ENCODE results near the gene NUDT7. TPM values are rescaled to one million over a fixed set of nuclear protein-coding genes. Genes with fewer than 3 reads are reported as not detected.

NUDT7 gene
- total RNA-seq, 1 experiment from 2014 or later = 5.2 TPM

DNA sequence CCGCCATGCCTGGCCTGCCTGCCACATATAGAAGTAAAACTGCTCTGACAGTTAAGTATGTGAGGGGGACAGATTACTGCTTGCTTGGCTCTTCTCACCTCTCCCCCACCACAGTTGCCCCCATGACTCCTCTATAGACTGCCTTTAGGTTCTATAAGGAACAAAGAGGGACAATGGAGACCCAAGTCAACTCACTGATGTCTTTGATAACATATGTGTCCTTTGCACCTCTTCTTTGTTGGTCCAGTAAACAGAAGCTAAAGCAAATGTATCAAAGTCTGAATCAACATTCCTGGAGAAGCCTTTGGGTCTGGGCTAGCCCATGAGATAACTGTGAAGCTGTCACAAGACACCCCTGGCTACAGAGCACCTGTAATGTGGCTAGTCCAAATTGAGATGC is 27.1 kb downstream of the NUDT7 start:
- Histone ChIP-seq H2AFZ (ENCODE audit: low read depth, low read length, poor library complexity, severe bottlenecking) (no peak overlapping the region), H3K9me2 (ENCODE audit: insufficient read depth) (no peaks in the 10 kb centered on the region), H3K79me2 (ENCODE audit: insufficient read depth, low read length) (no peaks in the 10 kb centered on the region), H3K4me2 (ENCODE audit: low read length) (no peak overlapping the region), H3K27ac (ENCODE audit: low read depth, low read length) (no peak overlapping the region), H3K27me3 (ENCODE audit: insufficient read depth, low read length) (peaks cover 59% of the 10 kb centered on the region), H4K20me1 (ENCODE audit: insufficient read depth) (no peaks in the 10 kb centered on the region), H3K9me3 (ENCODE audit: control insufficient read depth in 1 of 2, insufficient read depth in 1 of 2, low read depth in 1 of 2, low read length in 2 of 2) (no peaks in the 10 kb centered on the region), H3K4me1 (ENCODE audit: control insufficient read depth in 1 of 2, insufficient read depth in 2 of 2, low read length in 2 of 2) (no peaks in the 10 kb centered on the region), H3K36me3 (ENCODE audit: control insufficient read depth in 1 of 2, insufficient read depth in 2 of 2, low read length in 2 of 2) (no peaks in the 10 kb centered on the region), H3K4me3 (replicated peaks in 1 of 2; ENCODE audit: low read depth in 1 of 2, low read length in 2 of 2) (no peak overlapping the region), H3K9ac (ENCODE audit: low read length) (no peak overlapping the region)
- BruUV-seq (replicated peaks) = no TSS peak
- intact Hi-C loops (cut with micrococcal nuclease) = no loop called here
- POLR2A ChIA-PET = no interaction called here
- CTCF ChIA-PET = no interaction called here
- no peak for DNase-seq (ENCODE audit: low read depth, low spot score)
- no peak for ATAC-seq
- RAD21 ChIA-PET (ENCODE audit: low non-redundant PET in 1 of 2, low total read pairs in 2 of 2, uncharacterized antibody in 2 of 2, unreplicated experiment in 2 of 2) = no interaction called here
- TF ChIP-seq JUND (IDR thresholded peaks at IDR 0.05) (no peak), EGR1 (IDR thresholded peaks at IDR 0.05; ENCODE audit: low read depth) (no peak), YY1 (IDR thresholded peaks at IDR 0.05; ENCODE audit: extremely low read depth, insufficient replicate concordance, low read depth, low read length) (no peak)

DNA sequence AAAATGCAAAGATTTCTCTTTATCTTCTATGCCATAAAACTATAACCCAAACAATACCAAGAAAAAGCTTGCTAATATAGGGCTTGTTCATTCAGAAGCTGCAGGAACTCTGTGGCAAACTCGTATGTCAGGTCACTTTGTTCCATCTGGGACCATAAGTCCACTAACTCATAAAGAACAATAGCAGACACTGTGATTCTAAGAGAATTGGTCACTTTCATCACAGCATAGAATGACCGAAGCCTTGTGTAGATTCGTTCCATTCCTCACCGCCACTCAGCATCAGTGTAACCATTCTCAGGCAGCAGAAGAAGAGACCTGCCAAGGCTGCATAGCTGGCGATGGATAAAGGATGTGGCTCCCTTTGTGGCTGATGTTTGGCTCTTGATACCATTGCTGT is 35.7 kb downstream of the NUDT7 start:
- Histone ChIP-seq H3K4me1 (ENCODE audit: control insufficient read depth in 1 of 2, insufficient read depth in 2 of 2, low read length in 2 of 2) (no peaks in the 10 kb centered on the region), H3K27ac (ENCODE audit: low read depth, low read length) (no peak overlapping the region), H3K9me3 (ENCODE audit: control insufficient read depth in 1 of 2, insufficient read depth in 1 of 2, low read depth in 1 of 2, low read length in 2 of 2) (no peaks in the 10 kb centered on the region), H3K9ac (ENCODE audit: low read length) (no peak overlapping the region), H2AFZ (ENCODE audit: low read depth, low read length, poor library complexity, severe bottlenecking) (no peak overlapping the region), H3K9me2 (ENCODE audit: insufficient read depth) (no peaks in the 10 kb centered on the region), H3K36me3 (ENCODE audit: control insufficient read depth in 1 of 2, insufficient read depth in 2 of 2, low read length in 2 of 2) (no peaks in the 10 kb centered on the region), H3K4me3 (replicated peaks in 1 of 2; ENCODE audit: low read depth in 1 of 2, low read length in 2 of 2) (no peak overlapping the region), H3K79me2 (ENCODE audit: insufficient read depth, low read length) (no peaks in the 10 kb centered on the region), H3K27me3 (ENCODE audit: insufficient read depth, low read length) (peaks cover 12% of the 10 kb centered on the region), H3K4me2 (ENCODE audit: low read length) (no peak overlapping the region), H4K20me1 (ENCODE audit: insufficient read depth) (no peaks in the 10 kb centered on the region)
- TF ChIP-seq SRF (IDR thresholded peaks at IDR 0.05; ENCODE audit: low read depth) (no peak), POLR2A (IDR thresholded peaks at IDR 0.05; ENCODE audit: borderline replicate concordance, extremely low read depth, insufficient read depth, insufficient read length) (no peak), FOSL1 (IDR thresholded peaks at IDR 0.05; ENCODE audit: low read depth) (no peak), ELF1 (IDR thresholded peaks at IDR 0.05; ENCODE audit: borderline replicate concordance, low read depth) (no peak), POLR2AphosphoS5 (IDR thresholded peaks at IDR 0.05; ENCODE audit: low read depth, low read length) (no peak), YY1 (IDR thresholded peaks at IDR 0.05; ENCODE audit: extremely low read depth, insufficient replicate concordance, low read depth, low read length) (no peak), EZH2 (IDR thresholded peaks at IDR 0.05) (no peak)
- TF ChIP-seq, protein P1, sequence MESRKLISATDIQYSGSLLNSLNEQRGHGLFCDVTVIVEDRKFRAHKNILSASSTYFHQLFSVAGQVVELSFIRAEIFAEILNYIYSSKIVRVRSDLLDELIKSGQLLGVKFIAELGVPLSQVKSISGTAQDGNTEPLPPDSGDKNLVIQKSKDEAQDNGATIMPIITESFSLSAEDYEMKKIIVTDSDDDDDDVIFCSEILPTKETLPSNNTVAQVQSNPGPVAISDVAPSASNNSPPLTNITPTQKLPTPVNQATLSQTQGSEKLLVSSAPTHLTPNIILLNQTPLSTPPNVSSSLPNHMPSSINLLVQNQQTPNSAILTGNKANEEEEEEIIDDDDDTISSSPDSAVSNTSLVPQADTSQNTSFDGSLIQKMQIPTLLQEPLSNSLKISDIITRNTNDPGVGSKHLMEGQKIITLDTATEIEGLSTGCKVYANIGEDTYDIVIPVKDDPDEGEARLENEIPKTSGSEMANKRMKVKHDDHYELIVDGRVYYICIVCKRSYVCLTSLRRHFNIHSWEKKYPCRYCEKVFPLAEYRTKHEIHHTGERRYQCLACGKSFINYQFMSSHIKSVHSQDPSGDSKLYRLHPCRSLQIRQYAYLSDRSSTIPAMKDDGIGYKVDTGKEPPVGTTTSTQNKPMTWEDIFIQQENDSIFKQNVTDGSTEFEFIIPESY (IDR thresholded peaks at IDR 0.05; ENCODE audit: extremely low read depth, insufficient replicate concordance, low read length) = no peak
- TF ChIP-seq, protein P2, sequence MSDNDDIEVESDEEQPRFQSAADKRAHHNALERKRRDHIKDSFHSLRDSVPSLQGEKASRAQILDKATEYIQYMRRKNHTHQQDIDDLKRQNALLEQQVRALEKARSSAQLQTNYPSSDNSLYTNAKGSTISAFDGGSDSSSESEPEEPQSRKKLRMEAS (IDR thresholded peaks at IDR 0.05) = no peak
- BruUV-seq (replicated peaks) = no TSS peak
- ATAC-seq (no peak), DNase-seq (ENCODE audit: low read depth, low spot score) (no peak)
- intact Hi-C loops (cut with micrococcal nuclease) = no loop called here
- POLR2A ChIA-PET = no interaction called here
- RAD21 ChIA-PET (ENCODE audit: low non-redundant PET in 1 of 2, low total read pairs in 2 of 2, uncharacterized antibody in 2 of 2, unreplicated experiment in 2 of 2) = no interaction called here
- CTCF ChIA-PET = no interaction called here
